Measurements from ENCODE around the gene GPC5. TPM values are rescaled to one million over a fixed set of nuclear protein-coding genes. Genes with fewer than 3 reads are reported as not detected.

GPC5 gene
- total and polyA plus RNA-seq, 10 donors, result 0.04 to 0.83 (median 0.26) TPM; not detected in 3

DNA sequence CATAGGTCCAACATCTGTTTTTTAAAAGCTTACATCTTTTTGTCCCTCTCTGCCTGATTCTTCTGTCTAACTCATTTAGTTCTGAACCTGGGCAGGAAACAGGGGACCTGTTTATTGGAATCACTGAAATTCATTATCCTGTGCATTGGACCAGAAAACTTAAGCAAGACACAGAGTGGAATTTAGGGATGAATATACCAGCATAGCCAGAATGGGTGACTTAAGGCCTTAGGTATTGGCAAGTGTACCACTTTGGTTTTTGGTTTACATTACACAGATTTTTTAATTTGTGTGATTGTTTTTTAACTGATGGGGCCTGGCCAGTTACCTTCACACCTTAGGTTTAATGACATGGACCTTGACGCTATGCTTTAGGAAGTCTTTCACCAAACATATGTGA, 232.5 kb downstream of the GPC5 start:
- DNase-seq, result no peak
- Histone ChIP-seq H3K4me3 (no peak overlapping the region), H3K4me1 (no peaks in the 10 kb centered on the region), H3K27me3 (replicated peaks in 1 of 7) (no peaks in the 10 kb centered on the region), H3K9me3 (peaks cover 0 to 4% (median 0%) of the 10 kb centered on the region in 8 donors), H3K27ac (no peak overlapping the region), H3K36me3 (no peaks in the 10 kb centered on the region)
- intact Hi-C loops (cut with DNase I; ENCODE audit: low total_unique reads), result no loop called here
- WGBS, 5 donors, result 90 to 94% (median 92%) methylated on average over 1 of the region's 1 CpG
- TF ChIP-seq POLR2AphosphoS5 (IDR thresholded peaks at IDR 0.05), result no peak
- TF ChIP-seq, protein P1, sequence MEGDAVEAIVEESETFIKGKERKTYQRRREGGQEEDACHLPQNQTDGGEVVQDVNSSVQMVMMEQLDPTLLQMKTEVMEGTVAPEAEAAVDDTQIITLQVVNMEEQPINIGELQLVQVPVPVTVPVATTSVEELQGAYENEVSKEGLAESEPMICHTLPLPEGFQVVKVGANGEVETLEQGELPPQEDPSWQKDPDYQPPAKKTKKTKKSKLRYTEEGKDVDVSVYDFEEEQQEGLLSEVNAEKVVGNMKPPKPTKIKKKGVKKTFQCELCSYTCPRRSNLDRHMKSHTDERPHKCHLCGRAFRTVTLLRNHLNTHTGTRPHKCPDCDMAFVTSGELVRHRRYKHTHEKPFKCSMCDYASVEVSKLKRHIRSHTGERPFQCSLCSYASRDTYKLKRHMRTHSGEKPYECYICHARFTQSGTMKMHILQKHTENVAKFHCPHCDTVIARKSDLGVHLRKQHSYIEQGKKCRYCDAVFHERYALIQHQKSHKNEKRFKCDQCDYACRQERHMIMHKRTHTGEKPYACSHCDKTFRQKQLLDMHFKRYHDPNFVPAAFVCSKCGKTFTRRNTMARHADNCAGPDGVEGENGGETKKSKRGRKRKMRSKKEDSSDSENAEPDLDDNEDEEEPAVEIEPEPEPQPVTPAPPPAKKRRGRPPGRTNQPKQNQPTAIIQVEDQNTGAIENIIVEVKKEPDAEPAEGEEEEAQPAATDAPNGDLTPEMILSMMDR (IDR thresholded peaks at IDR 0.05 in 8 of 11, conservative IDR thresholded peaks at IDR 0.05 in 3 of 11), result no peak
- TF ChIP-seq POLR2A (IDR thresholded peaks at IDR 0.05), result no peak

DNA sequence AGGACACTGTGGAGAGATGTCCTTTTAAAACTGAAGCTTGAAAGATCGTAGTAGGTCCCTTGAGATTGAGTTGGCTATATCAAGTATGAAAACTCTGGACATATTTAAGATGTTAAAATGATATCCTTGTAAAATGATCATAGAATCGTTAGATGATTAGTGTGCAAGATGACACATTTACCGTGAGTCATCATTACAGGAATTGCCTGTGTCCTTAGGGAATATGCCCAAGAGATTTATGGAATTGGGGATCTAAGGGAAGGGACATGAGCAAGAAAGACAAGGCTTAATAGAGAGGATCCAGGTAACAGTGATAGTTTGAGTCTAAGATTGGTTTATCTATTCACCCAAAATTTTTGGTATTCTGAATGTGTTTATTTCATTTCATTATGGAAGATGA, 233.7 kb downstream of the GPC5 start:
- WGBS, 5 donors, result 69 to 84% (median 77%) methylated on average over 3 of the region's 3 CpGs
- DNase-seq, result no peak
- Histone ChIP-seq H3K27me3 (replicated peaks in 1 of 7) (no peaks in the 10 kb centered on the region), H3K9me3 (peaks cover 0 to 4% (median 0%) of the 10 kb centered on the region in 8 donors), H3K36me3 (no peaks in the 10 kb centered on the region), H3K27ac (no peak overlapping the region), H3K4me3 (no peak overlapping the region), H3K4me1 (no peaks in the 10 kb centered on the region)
- TF ChIP-seq POLR2A (IDR thresholded peaks at IDR 0.05) (no peak), POLR2AphosphoS5 (IDR thresholded peaks at IDR 0.05) (no peak)
- TF ChIP-seq, protein P1 (IDR thresholded peaks at IDR 0.05 in 8 of 11, conservative IDR thresholded peaks at IDR 0.05 in 3 of 11), result no peak
- intact Hi-C loops (cut with DNase I; ENCODE audit: low total_unique reads), result no loop called here

- intact Hi-C loops (cut with DNase I; ENCODE audit: low total_unique reads), result no loop called here
Measured at GRCh38 chr13:91639330-91639729, 240.9 kb downstream of the GPC5 start.

DNA sequence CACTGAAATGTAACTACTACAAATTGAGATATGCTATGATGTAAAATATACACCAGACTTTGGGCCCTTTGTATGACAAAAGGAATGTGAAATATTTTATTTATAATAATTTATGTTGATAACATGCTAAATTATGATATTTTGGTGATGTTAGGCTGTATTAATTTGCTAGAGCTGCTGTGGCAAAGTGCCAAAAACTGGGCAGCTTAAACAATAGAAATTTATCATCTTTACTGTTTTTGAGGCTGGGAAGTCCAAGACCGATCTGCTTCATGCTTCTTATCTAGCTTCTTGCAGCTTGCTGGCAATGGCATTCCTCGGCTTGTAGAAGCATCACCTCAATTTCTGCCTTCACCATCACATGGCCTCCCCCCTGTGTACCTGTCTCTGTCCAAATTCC, 245.0 kb downstream of the GPC5 start:
- DNase-seq, result no peak
- no peak for TF ChIP-seq POLR2AphosphoS5 (IDR thresholded peaks at IDR 0.05)
- TF ChIP-seq, protein P1 (IDR thresholded peaks at IDR 0.05 in 8 of 11, conservative IDR thresholded peaks at IDR 0.05 in 3 of 11), result no peak
- no peak for TF ChIP-seq POLR2A (IDR thresholded peaks at IDR 0.05)
- no peaks in the 10 kb centered on the region for H3K36me3 ChIP-seq
- intact Hi-C loops (cut with DNase I; ENCODE audit: low total_unique reads), result no loop called here
- 39 to 81% (median 65%) methylated on average over 2 of the region's 2 CpGs for WGBS, 5 donors
- no peaks in the 10 kb centered on the region for H3K27me3 ChIP-seq (replicated peaks in 1 of 7)
- H3K27ac ChIP-seq, result no peak overlapping the region
- H3K4me1 ChIP-seq, result no peaks in the 10 kb centered on the region
- H3K4me3 ChIP-seq, result no peak overlapping the region
- H3K9me3 ChIP-seq, result no peaks in the 10 kb centered on the region

More at GRCh38 chr13:91639330-91639729, 240.9 kb downstream of the GPC5 start:
- H3K9me3 ChIP-seq, result no peaks in the 10 kb centered on the region
- TF ChIP-seq POLR2A (IDR thresholded peaks at IDR 0.05), result no peak
- TF ChIP-seq, protein P1 (IDR thresholded peaks at IDR 0.05 in 8 of 11, conservative IDR thresholded peaks at IDR 0.05 in 3 of 11), result no peak
- TF ChIP-seq POLR2AphosphoS5 (IDR thresholded peaks at IDR 0.05), result no peak
- no peaks in the 10 kb centered on the region for H3K27me3 ChIP-seq (replicated peaks in 1 of 7)
- no peak overlapping the region for H3K27ac ChIP-seq
- H3K4me3 ChIP-seq, result no peak overlapping the region
- 76 to 86% (median 83%) methylated on average over 5 of the region's 5 CpGs for WGBS, 5 donors
- no peaks in the 10 kb centered on the region for H3K4me1 ChIP-seq
- H3K36me3 ChIP-seq, result no peaks in the 10 kb centered on the region
- no peak for DNase-seq

Measured in spleen (tissue), 11 donors.